IgD-negative memory B cell (primary cell): Measurements from ENCODE around the gene SLC35E1. TPM values are rescaled to one million over a fixed set of nuclear protein-coding genes. Genes with fewer than 3 reads are reported as not detected.

Source experiments
- H3K27ac Mint-ChIP-seq, 3 donors: one replicate each; pipeline ENCODE4 v1.8.0; 2020 to 2022; ENCODE audit warnings: mild to moderate bottlenecking in 3 of 3, mixed read lengths in 3 of 3, moderate library complexity in 1 of 3
- H3K27me3 Mint-ChIP-seq: one replicate; pipeline ENCODE4 v1.8.0; 2021; ENCODE audit warnings: mixed read lengths
- H3K36me3 Mint-ChIP-seq: one replicate; pipeline ENCODE4 v1.8.0; 2020; ENCODE audit warnings: mild to moderate bottlenecking, mixed read lengths
- H3K4me1 Mint-ChIP-seq, 3 donors: one replicate each; pipeline ENCODE4 v1.8.0; 2020 to 2022; ENCODE audit warnings: mixed read lengths in 3 of 3, mild to moderate bottlenecking in 1 of 3
- H3K4me3 Mint-ChIP-seq, 4 donors: one replicate each; pipeline ENCODE4 v1.8.0; 2020 to 2022; ENCODE audit warnings: mild to moderate bottlenecking in 4 of 4, mixed read lengths in 4 of 4, moderate library complexity in 3 of 4
- H3K9me3 Mint-ChIP-seq, 3 donors: one replicate each; pipeline ENCODE4 v1.8.0; 2020 to 2021; ENCODE audit warnings: mixed read lengths in 3 of 3, mild to moderate bottlenecking in 1 of 3
- polyA plus RNA-seq: library from polyadenylated mRNA; unstranded; fragments of 300-500 nt; fragmentation: Illumina TruSeq; gene quantifications from one replicate; pipeline ENCODE4 v1.2.3, GENCODE V29; 2021

The SLC35E1 gene
- 18.9 TPM for polyA plus RNA-seq

DNA sequence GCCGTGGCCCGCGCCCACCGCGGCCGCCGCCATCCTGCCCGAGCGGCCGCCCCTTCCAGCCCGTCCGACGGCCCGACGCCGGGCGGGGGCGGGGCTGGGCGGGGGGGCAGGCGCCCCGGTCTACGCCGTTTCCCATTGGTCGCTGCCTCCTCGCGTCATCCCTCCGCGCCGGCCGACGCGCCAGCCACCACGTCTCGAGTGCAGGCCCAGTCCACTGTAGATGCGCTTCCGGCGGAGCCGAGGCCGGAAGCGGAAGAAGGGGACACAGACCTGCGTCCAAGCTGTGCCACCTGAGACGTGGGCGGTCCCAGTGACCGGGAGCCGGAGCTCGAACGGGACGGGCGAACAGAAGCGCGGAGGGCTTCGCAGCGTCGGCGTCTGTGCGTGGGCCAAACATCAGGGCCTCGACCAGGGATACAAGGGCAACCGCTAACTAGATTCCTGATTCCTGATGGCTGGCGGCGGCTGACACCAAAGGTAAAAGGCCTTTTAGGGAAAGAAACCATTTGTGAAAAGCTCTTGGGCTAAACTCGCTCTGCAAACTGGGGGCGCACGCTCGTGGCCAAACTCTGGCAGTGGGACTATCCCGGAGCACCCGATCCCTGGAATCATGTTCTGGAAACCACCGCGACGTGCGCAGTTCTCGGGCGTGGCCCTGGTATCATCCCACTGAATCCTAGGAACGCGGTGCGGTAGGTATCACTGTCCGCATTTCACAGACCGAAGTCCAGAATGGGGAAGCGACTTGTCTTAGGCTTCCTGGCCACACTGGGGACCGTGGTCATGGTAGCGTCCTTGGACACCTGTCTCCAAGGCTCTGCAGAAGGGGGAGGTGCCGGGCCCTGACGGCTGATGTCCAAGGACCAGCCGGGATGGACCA, at the start of gene SLC35E1:
TSS of gene SLC35E1 (minus strand) at position 84 of the 880 bp plus-strand sequence. CDS start at position 33, 51 bp downstream.
- peaks cover 13 to 33% (median 29%) of the 10 kb centered on the region in 3 donors for H3K4me1 Mint-ChIP-seq
- H3K27me3 Mint-ChIP-seq: no peaks in the 10 kb centered on the region
- peak within 1 kb of the TSS; percentile 91 to 98 (median 98) for H3K27ac Mint-ChIP-seq
- peak within 1 kb of the TSS; percentile 89 to 99 (median 97) for H3K4me3 Mint-ChIP-seq
- H3K36me3 Mint-ChIP-seq: peaks cover 1% of the 10 kb centered on the region
- H3K9me3 Mint-ChIP-seq: no peaks in the 10 kb centered on the region

DNA sequence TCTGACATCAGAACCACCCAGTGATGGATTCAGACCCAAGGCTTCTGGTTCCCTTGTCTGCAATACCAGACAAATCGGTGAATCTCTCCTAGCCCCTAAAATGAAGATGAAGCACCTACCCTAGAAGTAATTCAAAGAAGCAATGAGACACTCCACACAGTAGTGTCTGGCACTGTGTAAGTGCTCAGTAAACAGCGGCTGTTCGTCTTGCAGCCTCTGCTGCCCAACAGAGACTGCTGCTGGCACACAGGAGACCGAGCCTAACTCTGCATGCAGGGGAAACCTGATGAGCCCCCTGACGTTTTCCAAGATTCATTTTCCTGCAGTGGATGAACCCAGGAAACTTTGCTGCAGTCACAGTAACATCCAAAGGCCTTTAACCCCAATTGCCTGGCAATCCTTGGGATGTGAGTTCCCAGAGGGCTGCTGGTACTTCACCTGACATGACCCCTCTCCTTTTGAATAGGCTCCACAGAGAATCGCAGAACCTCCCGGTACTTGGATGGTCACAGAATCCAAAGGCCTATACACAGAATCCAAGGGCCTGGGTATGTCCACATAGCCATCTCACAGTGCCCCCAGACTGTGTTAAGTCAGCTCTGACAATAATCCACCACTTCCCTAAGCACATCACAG, 49.1 kb upstream of the SLC35E1 start:
- no peaks in the 10 kb centered on the region for H3K36me3 Mint-ChIP-seq
- no peaks in the 10 kb centered on the region for H3K9me3 Mint-ChIP-seq

DNA sequence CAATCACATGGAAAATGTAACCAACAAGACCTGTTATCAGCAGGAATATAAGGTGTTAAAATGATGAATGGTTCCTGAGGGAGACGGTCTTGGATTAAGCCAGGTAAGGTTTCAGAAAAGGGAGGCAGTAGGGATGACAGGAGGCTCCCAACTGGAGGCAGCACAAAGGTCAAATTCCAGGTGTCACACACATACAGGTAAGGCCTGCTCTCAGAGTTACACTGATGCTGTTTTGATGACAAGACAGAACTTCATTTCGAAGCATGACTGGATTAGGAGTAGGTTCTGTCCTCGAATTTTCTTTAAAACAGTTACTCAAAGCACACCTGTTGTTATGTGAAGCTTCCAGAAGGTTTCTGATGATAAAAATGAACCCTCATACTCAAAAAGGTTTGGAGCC, 48.4 kb upstream of the SLC35E1 start:
- Mint-ChIP-seq H3K4me3 (peak overlapping the region in 1 of 4 donors; percentile 71), H3K4me1 (peaks cover 42 to 60% (median 59%) of the 10 kb centered on the region in 3 donors), H3K27me3 (no peaks in the 10 kb centered on the region), H3K36me3 (no peaks in the 10 kb centered on the region), H3K9me3 (no peaks in the 10 kb centered on the region), H3K27ac (peak overlapping the region in 2 of 3 donors; percentile 2 to 25)

More for the DNA sequence above, 49.1 kb upstream of the SLC35E1 start:
- Mint-ChIP-seq H3K27me3 (no peaks in the 10 kb centered on the region), H3K4me1 (peaks cover 46 to 64% (median 61%) of the 10 kb centered on the region in 3 donors), H3K27ac (peak overlapping the region in 1 of 3 donors; percentile 66), H3K4me3 (peak overlapping the region in 1 of 4 donors; percentile 71)

DNA sequence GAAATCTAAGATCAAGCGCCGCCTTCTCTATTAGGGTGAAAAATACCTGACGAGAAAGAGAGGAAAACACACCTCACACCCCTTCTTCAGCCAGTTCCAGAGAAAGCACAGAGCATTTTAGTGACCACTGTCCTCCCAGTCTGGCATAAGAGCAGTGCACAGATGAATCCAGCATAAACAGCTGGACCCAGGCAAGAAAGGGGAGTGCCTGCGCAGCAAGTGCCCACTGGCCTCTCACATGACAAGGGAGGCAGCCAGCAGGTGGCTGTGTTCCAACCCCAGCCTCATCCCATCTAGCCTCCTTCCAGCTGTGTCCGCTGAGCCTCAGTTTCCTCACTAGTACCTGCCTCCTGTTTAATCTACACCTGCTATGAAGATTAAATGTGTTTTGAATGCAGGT, 47.8 kb upstream of the SLC35E1 start:
- H3K27ac Mint-ChIP-seq: peak overlapping the region in 1 of 3 donors; percentile 73
- peaks cover 38 to 60% (median 56%) of the 10 kb centered on the region in 3 donors for H3K4me1 Mint-ChIP-seq
- H3K4me3 Mint-ChIP-seq: no peak overlapping the region
- no peaks in the 10 kb centered on the region for H3K36me3 Mint-ChIP-seq
- no peaks in the 10 kb centered on the region for H3K27me3 Mint-ChIP-seq
- no peaks in the 10 kb centered on the region for H3K9me3 Mint-ChIP-seq

DNA sequence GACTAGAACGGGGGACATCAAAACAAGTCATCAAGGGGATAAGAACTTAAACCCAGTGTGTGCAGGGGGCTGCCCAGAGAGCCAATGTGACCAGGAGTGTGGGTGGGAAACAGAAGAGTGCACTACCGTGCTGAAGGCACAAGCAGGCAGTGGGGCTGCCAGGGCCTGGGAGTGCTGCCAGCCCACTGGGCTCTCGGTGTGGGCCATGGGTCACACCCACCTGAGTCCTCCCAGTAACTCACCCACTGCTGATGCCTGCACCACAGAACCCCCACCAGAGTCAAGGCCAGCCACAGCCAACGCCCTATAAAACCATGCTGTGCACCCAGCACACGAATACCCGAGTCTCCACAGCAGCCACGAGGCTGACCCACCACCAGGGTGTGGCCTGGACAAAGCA, 47.2 kb upstream of the SLC35E1 start:
- H3K9me3 Mint-ChIP-seq: no peaks in the 10 kb centered on the region
- peaks cover 41 to 63% (median 57%) of the 10 kb centered on the region in 3 donors for H3K4me1 Mint-ChIP-seq
- H3K27ac Mint-ChIP-seq: peak overlapping the region in 1 of 3 donors; percentile 93
- no peaks in the 10 kb centered on the region for H3K27me3 Mint-ChIP-seq
- no peaks in the 10 kb centered on the region for H3K36me3 Mint-ChIP-seq
- H3K4me3 Mint-ChIP-seq: peak overlapping the region in 1 of 4 donors; percentile 74

DNA sequence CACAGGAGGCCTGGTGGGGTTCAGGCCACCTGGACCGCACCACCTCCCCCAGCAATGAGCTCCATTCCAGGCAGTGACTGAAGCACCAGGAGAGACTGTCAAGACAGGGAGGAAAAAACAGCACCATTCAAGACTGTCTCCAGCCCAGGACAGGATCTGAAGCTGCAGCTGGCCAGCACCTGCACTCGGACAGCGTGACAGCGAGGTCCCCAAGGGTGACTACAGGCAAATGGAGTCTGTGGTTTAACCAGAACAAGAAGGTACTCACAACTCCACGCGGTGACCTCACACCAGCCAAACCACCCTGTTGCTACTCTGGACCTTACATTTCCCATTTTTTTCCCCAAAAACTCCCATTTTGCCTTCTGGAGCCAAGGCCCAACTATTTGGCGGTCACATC, 46.0 kb upstream of the SLC35E1 start:
- Mint-ChIP-seq H3K27me3 (no peaks in the 10 kb centered on the region), H3K27ac (peak overlapping the region in 2 of 3 donors; percentile 5 to 93), H3K4me1 (peaks cover 35 to 60% (median 55%) of the 10 kb centered on the region in 3 donors), H3K9me3 (no peaks in the 10 kb centered on the region), H3K36me3 (no peaks in the 10 kb centered on the region), H3K4me3 (peak overlapping the region in 2 of 4 donors; percentile 63 to 78)

DNA sequence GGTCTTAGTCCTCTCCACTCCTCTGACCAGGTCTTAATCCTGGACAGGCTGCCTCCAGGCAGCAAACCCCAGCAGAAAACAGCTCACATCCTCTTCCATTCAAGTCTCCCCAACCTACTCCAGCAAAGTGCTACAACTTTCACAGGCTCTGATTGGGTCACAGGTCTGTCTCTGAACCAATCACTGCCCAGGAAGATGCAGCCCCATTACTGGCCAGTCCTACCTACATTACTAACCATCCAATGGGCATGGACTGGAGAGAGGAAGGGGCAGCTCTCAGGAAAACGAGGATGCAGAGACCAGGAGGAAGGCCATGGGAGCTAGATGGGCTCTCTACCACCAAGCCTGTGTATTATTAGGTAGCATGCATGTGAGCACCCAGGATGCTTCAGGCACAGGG, 43.6 kb upstream of the SLC35E1 start:
- Mint-ChIP-seq H3K9me3 (no peaks in the 10 kb centered on the region), H3K36me3 (no peaks in the 10 kb centered on the region), H3K4me1 (peaks cover 43 to 71% (median 44%) of the 10 kb centered on the region in 3 donors), H3K27ac (no peak overlapping the region), H3K27me3 (no peaks in the 10 kb centered on the region), H3K4me3 (no peak overlapping the region)

DNA sequence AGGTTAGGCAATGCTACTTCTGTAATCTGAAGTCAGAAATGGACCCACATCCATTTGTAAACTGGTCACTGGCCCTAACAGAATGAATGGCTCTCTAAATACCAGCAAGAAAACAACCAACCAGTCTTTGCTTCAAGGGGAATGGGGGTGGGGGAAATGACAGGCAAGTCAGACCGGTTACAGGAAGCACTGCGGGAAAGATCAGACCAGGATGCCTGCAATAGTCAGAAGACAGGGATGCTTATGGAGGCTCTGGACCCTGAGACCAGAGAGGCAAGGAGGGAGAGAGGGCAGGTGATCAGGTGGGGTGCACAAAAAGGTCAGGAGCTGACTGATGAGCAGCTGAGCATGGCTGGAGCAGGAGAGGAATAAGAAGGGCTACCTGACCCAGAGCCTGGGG, 42.7 kb upstream of the SLC35E1 start:
- Mint-ChIP-seq H3K4me1 (peaks cover 44 to 72% (median 47%) of the 10 kb centered on the region in 3 donors), H3K9me3 (no peaks in the 10 kb centered on the region), H3K27me3 (no peaks in the 10 kb centered on the region), H3K36me3 (no peaks in the 10 kb centered on the region), H3K27ac (no peak overlapping the region), H3K4me3 (no peak overlapping the region)

DNA sequence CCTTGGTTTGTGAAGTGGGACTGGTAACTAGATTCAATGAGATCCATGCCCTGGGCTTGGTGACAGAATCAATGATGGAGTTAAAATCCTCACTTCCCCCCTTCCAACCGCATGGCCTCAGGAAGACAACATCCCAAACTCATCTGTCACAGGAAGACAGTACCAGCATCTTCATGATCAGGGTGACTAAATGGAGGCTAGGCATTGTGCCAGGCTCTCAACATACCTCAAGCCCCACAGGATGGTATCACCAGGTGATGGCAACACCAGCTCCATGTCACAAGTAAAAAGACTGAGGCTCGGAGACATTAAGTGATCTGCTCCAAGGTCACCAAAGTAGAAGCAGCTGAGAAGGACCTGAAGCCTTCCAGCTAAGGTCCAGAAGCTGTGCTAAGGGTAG, 41.6 kb upstream of the SLC35E1 start:
- Mint-ChIP-seq H3K27ac (peak overlapping the region in 1 of 3 donors; percentile 31), H3K4me3 (peak overlapping the region in 2 of 4 donors; percentile 65 to 67), H3K36me3 (no peaks in the 10 kb centered on the region), H3K27me3 (no peaks in the 10 kb centered on the region), H3K9me3 (no peaks in the 10 kb centered on the region), H3K4me1 (peaks cover 41 to 65% (median 44%) of the 10 kb centered on the region in 3 donors)

DNA sequence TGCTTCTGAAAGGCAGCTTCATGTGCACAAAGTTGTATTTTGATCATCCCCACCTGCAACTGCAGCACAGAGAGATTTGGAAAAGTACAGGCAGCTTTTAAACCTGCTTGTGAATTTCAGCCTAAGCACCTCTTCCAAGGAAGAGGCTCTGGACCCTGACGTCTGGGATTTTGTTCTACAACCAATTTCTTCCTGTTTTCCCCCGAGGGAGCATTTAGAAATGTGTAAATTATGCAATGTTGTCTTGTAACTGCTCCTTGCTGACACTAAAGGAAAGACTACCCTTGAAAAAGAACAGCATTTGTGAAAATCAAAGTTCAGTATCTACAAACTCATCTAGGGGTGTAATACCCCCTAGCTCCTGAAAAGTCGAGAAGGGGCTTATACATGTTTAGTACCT, 40.4 kb upstream of the SLC35E1 start:
- peaks cover 40 to 65% (median 46%) of the 10 kb centered on the region in 3 donors for H3K4me1 Mint-ChIP-seq
- H3K27ac Mint-ChIP-seq: no peak overlapping the region
- H3K36me3 Mint-ChIP-seq: no peaks in the 10 kb centered on the region
- no peaks in the 10 kb centered on the region for H3K27me3 Mint-ChIP-seq
- H3K9me3 Mint-ChIP-seq: no peaks in the 10 kb centered on the region
- no peak overlapping the region for H3K4me3 Mint-ChIP-seq

DNA sequence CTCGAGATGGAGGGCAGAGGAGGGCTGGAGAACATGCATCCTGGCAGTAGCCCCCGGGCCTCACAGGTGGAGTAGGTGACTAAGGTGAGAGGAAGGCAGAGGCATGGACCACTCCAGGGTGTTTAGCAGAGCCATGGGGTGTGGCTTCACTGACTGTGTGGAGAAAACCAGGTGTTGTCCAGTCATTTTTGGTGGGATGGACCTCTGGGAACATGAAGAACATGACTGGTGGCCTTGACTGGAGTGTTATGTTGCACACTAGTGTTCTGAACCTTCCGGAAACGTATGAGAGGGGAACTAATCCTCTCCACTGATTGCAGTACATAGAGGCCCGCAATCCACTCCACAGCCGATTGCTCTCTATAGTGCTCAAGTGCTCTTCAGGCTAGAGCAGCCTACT, 38.9 kb upstream of the SLC35E1 start:
- peak overlapping the region in 1 of 4 donors; percentile 54 for H3K4me3 Mint-ChIP-seq
- H3K9me3 Mint-ChIP-seq: no peaks in the 10 kb centered on the region
- no peaks in the 10 kb centered on the region for H3K36me3 Mint-ChIP-seq
- peaks cover 29 to 52% (median 40%) of the 10 kb centered on the region in 3 donors for H3K4me1 Mint-ChIP-seq
- no peaks in the 10 kb centered on the region for H3K27me3 Mint-ChIP-seq
- peak overlapping the region in 1 of 3 donors; percentile 33 for H3K27ac Mint-ChIP-seq

DNA sequence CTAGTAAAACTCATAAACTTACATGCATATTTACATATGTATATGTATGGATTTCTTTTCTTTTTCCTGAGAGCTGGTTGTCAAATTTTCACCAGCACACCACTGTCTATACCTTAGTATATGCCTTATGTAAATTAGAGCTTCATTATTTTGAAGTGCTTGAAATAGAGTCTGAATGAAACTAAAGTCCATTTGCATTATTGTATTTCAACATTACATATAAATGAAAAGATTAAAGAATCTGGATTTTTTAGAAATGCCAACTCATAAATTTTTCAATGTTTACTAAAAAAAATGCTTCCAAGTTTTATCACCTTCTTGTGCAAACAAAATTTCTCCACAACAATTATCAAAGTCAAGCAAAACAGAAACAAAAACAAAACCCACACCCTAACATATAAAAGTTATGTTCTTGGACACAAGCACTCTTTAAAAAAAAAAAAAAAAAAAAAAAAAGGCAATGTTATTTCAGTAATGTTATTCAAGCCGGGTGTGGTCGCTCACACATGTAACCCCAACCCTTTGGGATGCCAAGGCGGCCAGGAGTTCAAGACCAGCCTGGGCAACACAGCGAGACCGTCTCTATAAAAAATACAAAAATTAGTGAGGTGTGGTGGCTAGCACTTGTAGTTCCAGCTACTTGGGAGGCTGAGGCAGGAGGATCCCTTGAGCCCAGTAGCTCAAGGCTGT, 37.4 kb upstream of the SLC35E1 start:
- H3K4me3 Mint-ChIP-seq: peak overlapping the region in 1 of 4 donors; percentile 70
- no peaks in the 10 kb centered on the region for H3K9me3 Mint-ChIP-seq
- H3K4me1 Mint-ChIP-seq: peaks cover 36 to 53% (median 47%) of the 10 kb centered on the region in 3 donors
- no peak overlapping the region for H3K27ac Mint-ChIP-seq
- H3K36me3 Mint-ChIP-seq: no peaks in the 10 kb centered on the region
- H3K27me3 Mint-ChIP-seq: no peaks in the 10 kb centered on the region

DNA sequence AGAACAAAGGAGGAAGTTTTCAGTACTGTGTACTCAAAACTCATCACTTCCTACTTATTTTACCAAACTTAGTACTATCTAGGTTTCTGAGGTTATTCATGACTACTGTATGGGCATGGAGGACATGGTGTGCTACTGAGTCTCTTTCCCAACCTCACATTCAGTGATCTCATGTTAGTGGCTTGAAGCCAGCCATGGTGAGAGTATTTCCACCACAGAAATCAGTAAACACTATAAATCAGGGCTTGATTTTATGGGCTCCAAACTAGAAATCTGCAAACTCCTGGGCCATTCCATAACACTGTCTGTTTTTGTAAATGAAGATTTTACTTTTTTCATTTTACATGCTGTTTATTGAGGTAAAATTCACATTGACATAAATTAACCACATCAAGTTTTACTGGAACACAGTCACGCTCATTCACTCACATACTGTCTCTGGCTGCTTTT, 36.1 kb upstream of the SLC35E1 start:
- Mint-ChIP-seq H3K4me1 (peaks cover 43 to 53% (median 48%) of the 10 kb centered on the region in 3 donors), H3K36me3 (no peaks in the 10 kb centered on the region), H3K4me3 (peak overlapping the region in 2 of 4 donors; percentile 45 to 56), H3K9me3 (no peaks in the 10 kb centered on the region), H3K27ac (peak overlapping the region in 2 of 3 donors; percentile 20 to 25), H3K27me3 (no peaks in the 10 kb centered on the region)

DNA sequence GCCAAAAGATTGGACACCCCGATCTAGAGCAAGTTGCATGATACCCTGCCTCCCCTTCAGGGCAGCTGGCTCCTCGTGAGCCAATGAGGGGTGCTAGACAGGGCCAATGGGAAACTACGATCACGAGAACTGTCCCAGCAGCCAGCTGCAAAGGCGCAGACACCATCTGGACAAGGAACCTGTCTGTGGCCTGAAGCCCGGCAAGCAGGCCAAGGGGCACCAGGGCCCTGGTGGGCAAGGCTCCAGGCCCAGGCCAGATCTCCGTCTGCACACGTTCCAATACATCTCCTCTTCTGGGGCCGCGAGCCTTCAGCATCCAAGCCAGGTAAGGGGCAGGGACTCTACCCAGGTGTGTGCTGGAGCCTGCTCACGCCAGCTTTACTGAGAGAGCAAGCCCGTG, 35.6 kb upstream of the SLC35E1 start:
- H3K4me3 Mint-ChIP-seq: peak overlapping the region in 1 of 4 donors; percentile 56

More for the DNA sequence above, 35.6 kb upstream of the SLC35E1 start:
- Mint-ChIP-seq H3K4me1 (peaks cover 43 to 53% (median 46%) of the 10 kb centered on the region in 3 donors), H3K36me3 (no peaks in the 10 kb centered on the region), H3K27me3 (no peaks in the 10 kb centered on the region), H3K27ac (peak overlapping the region in 2 of 3 donors; percentile 20 to 25), H3K9me3 (no peaks in the 10 kb centered on the region)
